IPS-18c (cell line): Measurements from ENCODE around the gene TTLL10.

ENCODE experiments used
- H3K4me3 ChIP-seq: 2 replicates; pipeline ENCODE4 v1.7.0; 2013; ENCODE audit warnings: low read depth, mild to moderate bottlenecking, low read length, moderate library complexity; ENCODE audit not compliant: insufficient read depth
- H3K9me3 ChIP-seq: one replicate; pipeline ENCODE4 v1.6.1; 2013; ENCODE audit warnings: mild to moderate bottlenecking, low read length, moderate library complexity; ENCODE audit not compliant: control insufficient read depth, insufficient read depth

TTLL10 gene

GRCh38 chr1:1173793-1174415, at the start of gene TTLL10:
Gene TTLL10, plus strand, starts transcription at chr1:1173880. Its CDS starts 5,336 bp downstream, at chr1:1179216.
- Histone ChIP-seq H3K9me3 (peaks cover 2% of the 10 kb centered on the region), H3K4me3 (no peak within 1 kb of the TSS)

- Histone ChIP-seq H3K4me3 (no peak overlapping the region), H3K9me3 (peaks cover 2% of the 10 kb centered on the region)
These were observed 49.2 kb upstream of the TTLL10 start for GRCh38 chr1:1124508-1124785.

GRCh38 chr1:1124786-1125642, 48.7 kb upstream of the TTLL10 start:
- Histone ChIP-seq H3K4me3 (no peak overlapping the region), H3K9me3 (peaks cover 2% of the 10 kb centered on the region)

- peaks cover 2% of the 10 kb centered on the region for H3K9me3 ChIP-seq
- no peak overlapping the region for H3K4me3 ChIP-seq
These were observed 47.7 kb upstream of the TTLL10 start for GRCh38 chr1:1125945-1126344.

- no peaks in the 10 kb centered on the region for H3K9me3 ChIP-seq
- no peak overlapping the region for H3K4me3 ChIP-seq
These were observed 45.9 kb upstream of the TTLL10 start for GRCh38 chr1:1127551-1128451.

- no peak overlapping the region for H3K4me3 ChIP-seq
- no peaks in the 10 kb centered on the region for H3K9me3 ChIP-seq
These were observed 45.1 kb upstream of the TTLL10 start for GRCh38 chr1:1128454-1129139.

- H3K9me3 ChIP-seq: no peaks in the 10 kb centered on the region
- no peak overlapping the region for H3K4me3 ChIP-seq
These were observed 44.3 kb upstream of the TTLL10 start for GRCh38 chr1:1129381-1129821.

GRCh38 chr1:1130206-1131120, 43.2 kb upstream of the TTLL10 start:
- no peaks in the 10 kb centered on the region for H3K9me3 ChIP-seq
- no peak overlapping the region for H3K4me3 ChIP-seq

- no peaks in the 10 kb centered on the region for H3K9me3 ChIP-seq
- no peak overlapping the region for H3K4me3 ChIP-seq
These were observed 41.4 kb upstream of the TTLL10 start for GRCh38 chr1:1132042-1132950.

- H3K9me3 ChIP-seq: no peaks in the 10 kb centered on the region
- H3K4me3 ChIP-seq: no peak overlapping the region
These were observed 40.5 kb upstream of the TTLL10 start for GRCh38 chr1:1132956-1133750.

GRCh38 chr1:1134300-1134970, 39.2 kb upstream of the TTLL10 start:
- Histone ChIP-seq H3K4me3 (no peak overlapping the region), H3K9me3 (no peaks in the 10 kb centered on the region)

- H3K4me3 ChIP-seq: no peak overlapping the region
- H3K9me3 ChIP-seq: no peaks in the 10 kb centered on the region
These were observed 38.1 kb upstream of the TTLL10 start for GRCh38 chr1:1135339-1136136.

GRCh38 chr1:1136547-1137230, 37.0 kb upstream of the TTLL10 start:
- no peak overlapping the region for H3K4me3 ChIP-seq
- no peaks in the 10 kb centered on the region for H3K9me3 ChIP-seq
